ENCODE results near the gene TRAPPC12.

The TRAPPC12 gene

GRCh38 chr2:3465328-3465727, 85.8 kb downstream of the TRAPPC12 start:
- no peak for DNase-seq (ENCODE audit: insufficient read length, low spot score)
- TF ChIP-seq, protein P1, sequence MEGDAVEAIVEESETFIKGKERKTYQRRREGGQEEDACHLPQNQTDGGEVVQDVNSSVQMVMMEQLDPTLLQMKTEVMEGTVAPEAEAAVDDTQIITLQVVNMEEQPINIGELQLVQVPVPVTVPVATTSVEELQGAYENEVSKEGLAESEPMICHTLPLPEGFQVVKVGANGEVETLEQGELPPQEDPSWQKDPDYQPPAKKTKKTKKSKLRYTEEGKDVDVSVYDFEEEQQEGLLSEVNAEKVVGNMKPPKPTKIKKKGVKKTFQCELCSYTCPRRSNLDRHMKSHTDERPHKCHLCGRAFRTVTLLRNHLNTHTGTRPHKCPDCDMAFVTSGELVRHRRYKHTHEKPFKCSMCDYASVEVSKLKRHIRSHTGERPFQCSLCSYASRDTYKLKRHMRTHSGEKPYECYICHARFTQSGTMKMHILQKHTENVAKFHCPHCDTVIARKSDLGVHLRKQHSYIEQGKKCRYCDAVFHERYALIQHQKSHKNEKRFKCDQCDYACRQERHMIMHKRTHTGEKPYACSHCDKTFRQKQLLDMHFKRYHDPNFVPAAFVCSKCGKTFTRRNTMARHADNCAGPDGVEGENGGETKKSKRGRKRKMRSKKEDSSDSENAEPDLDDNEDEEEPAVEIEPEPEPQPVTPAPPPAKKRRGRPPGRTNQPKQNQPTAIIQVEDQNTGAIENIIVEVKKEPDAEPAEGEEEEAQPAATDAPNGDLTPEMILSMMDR (IDR thresholded peaks at IDR 0.05; ENCODE audit: insufficient read depth, missing control alignments), result no peak
- no peak for FAIRE-seq

GRCh38 chr2:3465844-3466481, 86.5 kb downstream of the TRAPPC12 start:
- TF ChIP-seq, protein P1 (IDR thresholded peaks at IDR 0.05; ENCODE audit: insufficient read depth, missing control alignments), result no peak
- FAIRE-seq (no peak), DNase-seq (ENCODE audit: insufficient read length, low spot score) (no peak)

- no peak for FAIRE-seq
- DNase-seq (ENCODE audit: insufficient read length, low spot score), result no peak
- TF ChIP-seq, protein P1 (IDR thresholded peaks at IDR 0.05; ENCODE audit: insufficient read depth, missing control alignments), result no peak
These were observed 87.0 kb downstream of the TRAPPC12 start for GRCh38 chr2:3466482-3466863.

- TF ChIP-seq, protein P1 (IDR thresholded peaks at IDR 0.05; ENCODE audit: insufficient read depth, missing control alignments), result no peak
- FAIRE-seq, result no peak
These were observed 87.5 kb downstream of the TRAPPC12 start for GRCh38 chr2:3466966-3467365.

GRCh38 chr2:3467654-3468053, 88.2 kb downstream of the TRAPPC12 start:
- TF ChIP-seq, protein P1 (IDR thresholded peaks at IDR 0.05; ENCODE audit: insufficient read depth, missing control alignments), result no peak
- DNase-seq (ENCODE audit: insufficient read length, low spot score) (no peak), FAIRE-seq (no peak)

More at GRCh38 chr2:3466966-3467365, 87.5 kb downstream of the TRAPPC12 start:
- DNase-seq (ENCODE audit: insufficient read length, low spot score), result peak; percentile 73

DNA sequence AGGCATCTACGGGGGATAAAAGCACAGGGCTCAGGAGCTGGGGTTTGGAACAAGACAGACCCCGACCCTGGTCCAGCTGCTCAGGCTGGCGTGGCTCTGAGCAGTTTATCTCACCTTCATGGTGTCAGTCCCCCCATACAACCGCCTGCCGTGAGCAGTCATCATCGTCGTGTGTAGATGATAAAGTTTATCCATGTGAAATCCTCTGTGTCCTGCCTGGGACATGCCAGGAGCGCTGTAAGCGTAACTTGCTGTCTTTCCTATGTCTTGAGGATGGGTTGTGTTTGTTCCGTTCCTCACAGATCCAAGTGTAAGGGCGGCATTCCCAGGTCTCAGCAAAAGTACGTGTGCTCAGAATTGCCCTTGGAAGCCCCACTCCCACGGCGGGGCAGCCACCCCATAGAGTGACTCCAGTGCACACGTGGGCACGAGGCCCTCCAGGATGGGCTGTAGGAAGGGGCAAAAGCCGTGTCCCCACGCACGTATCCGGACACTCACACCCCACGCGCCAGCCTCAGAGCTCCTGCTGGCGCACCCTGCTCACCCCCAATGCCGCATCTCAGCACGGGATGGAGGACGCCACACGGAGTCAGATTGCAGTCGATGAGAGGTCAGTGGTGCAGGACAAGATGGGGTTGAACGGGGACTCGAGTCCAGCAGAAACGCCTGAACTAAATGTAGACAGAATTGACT, 88.9 kb downstream of the TRAPPC12 start:
- TF ChIP-seq, protein P1 (IDR thresholded peaks at IDR 0.05; ENCODE audit: insufficient read depth, missing control alignments), result no peak
- DNase-seq (ENCODE audit: insufficient read length, low spot score), result no peak
- FAIRE-seq, result no peak

- no peak for DNase-seq (ENCODE audit: insufficient read length, low spot score)
- TF ChIP-seq, protein P1 (IDR thresholded peaks at IDR 0.05; ENCODE audit: insufficient read depth, missing control alignments), result no peak
- FAIRE-seq, result no peak
These were observed 90.0 kb downstream of the TRAPPC12 start for GRCh38 chr2:3469486-3469885.
